ENCODE results near the gene ANTXR1. TPM values are rescaled to one million over a fixed set of nuclear protein-coding genes. Genes with fewer than 3 reads are reported as not detected.

ANTXR1 gene
- total RNA-seq, 1 donor from 2014 or later: 144 TPM

- H3K9me3 Mint-ChIP-seq: peaks cover 4% of the 10 kb centered on the region
- peaks cover 16% of the 10 kb centered on the region for H3K36me3 Mint-ChIP-seq
- no peaks in the 10 kb centered on the region for H3K27me3 Mint-ChIP-seq (ENCODE audit: low read depth)
- H3K4me3 Mint-ChIP-seq: no peak overlapping the region
- peaks cover 23% of the 10 kb centered on the region for H3K4me1 Mint-ChIP-seq
- no peak overlapping the region for H3K27ac Mint-ChIP-seq
- TF ChIP-seq CTCF (IDR thresholded peaks at IDR 0.05; ENCODE audit: unreplicated experiment): no peak
- DNase-seq (ENCODE audit: low spot score in 2 of 2, unreplicated experiment in 2 of 2): no peak
Measured at GRCh38 chr2:69212238-69213028, 199.5 kb downstream of the ANTXR1 start.

- no peak for DNase-seq (ENCODE audit: low spot score in 2 of 2, unreplicated experiment in 2 of 2)
- Mint-ChIP-seq H3K27ac (no peak overlapping the region), H3K36me3 (peaks cover 12% of the 10 kb centered on the region), H3K9me3 (no peaks in the 10 kb centered on the region), H3K4me3 (no peak overlapping the region), H3K27me3 (ENCODE audit: low read depth) (no peaks in the 10 kb centered on the region), H3K4me1 (peaks cover 23% of the 10 kb centered on the region)
- TF ChIP-seq CTCF (IDR thresholded peaks at IDR 0.05; ENCODE audit: unreplicated experiment): no peak
Measured at GRCh38 chr2:69213201-69213600, 200.2 kb downstream of the ANTXR1 start.

- H3K4me1 Mint-ChIP-seq: peaks cover 23% of the 10 kb centered on the region
- no peaks in the 10 kb centered on the region for H3K27me3 Mint-ChIP-seq (ENCODE audit: low read depth)
- no peak for DNase-seq (ENCODE audit: low spot score in 2 of 2, unreplicated experiment in 2 of 2)
- no peak for TF ChIP-seq CTCF (IDR thresholded peaks at IDR 0.05; ENCODE audit: unreplicated experiment)
- H3K27ac Mint-ChIP-seq: no peak overlapping the region
- H3K4me3 Mint-ChIP-seq: no peak overlapping the region
- H3K36me3 Mint-ChIP-seq: peaks cover 16% of the 10 kb centered on the region
- no peaks in the 10 kb centered on the region for H3K9me3 Mint-ChIP-seq
Measured at GRCh38 chr2:69213782-69214181, 200.8 kb downstream of the ANTXR1 start.

GRCh38 chr2:69214898-69215297, 201.9 kb downstream of the ANTXR1 start:
- TF ChIP-seq CTCF (IDR thresholded peaks at IDR 0.05; ENCODE audit: unreplicated experiment): no peak
- peaks cover 17% of the 10 kb centered on the region for H3K36me3 Mint-ChIP-seq
- H3K27ac Mint-ChIP-seq: peak overlapping the region; percentile 13
- no peaks in the 10 kb centered on the region for H3K9me3 Mint-ChIP-seq
- DNase-seq (ENCODE audit: low spot score in 2 of 2, unreplicated experiment in 2 of 2): no peak
- no peak overlapping the region for H3K4me3 Mint-ChIP-seq
- H3K27me3 Mint-ChIP-seq (ENCODE audit: low read depth): no peaks in the 10 kb centered on the region
- peaks cover 23% of the 10 kb centered on the region for H3K4me1 Mint-ChIP-seq

- TF ChIP-seq CTCF (IDR thresholded peaks at IDR 0.05; ENCODE audit: unreplicated experiment): no peak
- H3K27me3 Mint-ChIP-seq (ENCODE audit: low read depth): no peaks in the 10 kb centered on the region
- DNase-seq (ENCODE audit: low spot score in 2 of 2, unreplicated experiment in 2 of 2): no peak
- H3K4me3 Mint-ChIP-seq: no peak overlapping the region
- no peaks in the 10 kb centered on the region for H3K9me3 Mint-ChIP-seq
- peak overlapping the region; percentile 44 for H3K27ac Mint-ChIP-seq
- peaks cover 23% of the 10 kb centered on the region for H3K4me1 Mint-ChIP-seq
- peaks cover 17% of the 10 kb centered on the region for H3K36me3 Mint-ChIP-seq
Measured at GRCh38 chr2:69216535-69217332, 203.8 kb downstream of the ANTXR1 start.
